ENCODE measurements around the gene AP4S1. TPM values are rescaled to one million over a fixed set of nuclear protein-coding genes. Genes with fewer than 3 reads are reported as not detected.

The AP4S1 gene
- polyA plus RNA-seq, 1 experiment, result 8.0 TPM

Small RNA genes lying within 50 kb of the gene (small RNA-seq; reads per million reads assigned to genes)
- gene MIR624 (ENCODE audit: insufficient read length, low read depth) (91.4 reads per million, percentile 88 among the genes with 10 or more reads in this experiment), gene RNU6-541P (ENCODE audit: insufficient read length, low read depth) (not detected)

Other genes starting within 250 kb of the AP4S1 start
- gene COCH, start 151.1 kb upstream of the AP4S1 start, polyA plus RNA-seq (2011; rRNA removed), result 0.17 and 0.19 TPM in 2 replicates
- gene STRN3, start 730 bp downstream of the AP4S1 start, polyA plus RNA-seq (2011; rRNA removed), result 30.6 and 41.1 TPM in 2 replicates
- 96.5 and 121 TPM in 2 replicates for gene HECTD1, start 182.1 kb downstream of the AP4S1 start, polyA plus RNA-seq (2011; rRNA removed)

All from AG04450 (cell line).